ENCODE data around the gene CALM1.

DNA sequence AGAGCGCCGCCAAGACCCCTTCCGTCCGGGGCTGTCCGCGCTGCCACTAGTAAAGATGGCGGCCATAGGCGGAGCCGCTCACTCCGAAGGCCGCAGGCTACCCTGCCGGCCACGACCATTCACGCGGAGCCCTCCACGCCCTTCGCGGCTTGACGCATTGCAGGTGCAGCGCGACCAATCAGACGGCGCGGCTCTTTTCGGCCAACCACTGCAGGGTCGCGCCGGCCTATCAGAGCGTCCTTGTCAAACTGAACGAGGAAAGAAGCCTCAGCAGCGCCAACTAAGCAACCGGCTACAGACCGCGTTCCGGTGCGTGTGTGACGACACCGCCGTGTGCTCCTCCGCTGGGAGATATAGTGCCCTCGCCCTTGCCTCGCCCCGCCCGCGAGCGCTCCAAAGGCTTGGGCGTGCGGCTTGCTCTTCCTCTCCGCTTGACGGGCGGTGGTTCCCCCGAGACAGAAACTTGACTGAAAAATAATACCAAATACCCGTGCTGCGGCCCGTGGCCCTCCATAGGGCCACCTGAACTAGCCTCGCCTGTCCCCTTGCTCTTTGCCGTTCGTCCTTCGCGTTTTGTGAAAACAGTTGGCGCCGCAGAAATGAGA lies 13.6 kb upstream of the CALM1 start:
- TF ChIP-seq CTCF (conservative IDR thresholded peaks at IDR 0.05; ENCODE audit: low read length) (no peak), EZH2phosphoT487 (IDR thresholded peaks at IDR 0.05; ENCODE audit: borderline replicate concordance) (no peak)
